Right lobe of liver (tissue), 4 donors: ENCODE data around the gene HDAC4.

Experiments used
- CTCF ChIP-seq, 4 donors: fragments of 200-600 bp in 3 of 4; fragments of 450-650 bp in 1 of 4; IDR thresholded peaks; one replicate each; pipeline versions ENCODE4 v1.5.1 to v1.8.0; 2016 to 2022; ENCODE audit warnings: antibody characterized with exemption in 4 of 4, mild to moderate bottlenecking in 2 of 4
- POLR2A ChIP-seq: fragments of 450-650 bp; IDR thresholded peaks from one replicate; pipeline ENCODE4 v1.6.1; 2017; ENCODE audit warnings: antibody characterized with exemption, mild to moderate bottlenecking
- donor health status: DM: no; HTN: no; CAD: no.
- donor health status: DM: no; HTN: no; CAD: no.
- donor health status: DM: no; HTN: yes; CAD: no.

GRCh38 chr2:239114616-239115265, 286.1 kb downstream of the HDAC4 start:
- TF ChIP-seq CTCF (IDR thresholded peaks at IDR 0.05): no peak
- no peak for TF ChIP-seq POLR2A
